ENCODE results near the gene MAST4.

Gene MAST4

DNA sequence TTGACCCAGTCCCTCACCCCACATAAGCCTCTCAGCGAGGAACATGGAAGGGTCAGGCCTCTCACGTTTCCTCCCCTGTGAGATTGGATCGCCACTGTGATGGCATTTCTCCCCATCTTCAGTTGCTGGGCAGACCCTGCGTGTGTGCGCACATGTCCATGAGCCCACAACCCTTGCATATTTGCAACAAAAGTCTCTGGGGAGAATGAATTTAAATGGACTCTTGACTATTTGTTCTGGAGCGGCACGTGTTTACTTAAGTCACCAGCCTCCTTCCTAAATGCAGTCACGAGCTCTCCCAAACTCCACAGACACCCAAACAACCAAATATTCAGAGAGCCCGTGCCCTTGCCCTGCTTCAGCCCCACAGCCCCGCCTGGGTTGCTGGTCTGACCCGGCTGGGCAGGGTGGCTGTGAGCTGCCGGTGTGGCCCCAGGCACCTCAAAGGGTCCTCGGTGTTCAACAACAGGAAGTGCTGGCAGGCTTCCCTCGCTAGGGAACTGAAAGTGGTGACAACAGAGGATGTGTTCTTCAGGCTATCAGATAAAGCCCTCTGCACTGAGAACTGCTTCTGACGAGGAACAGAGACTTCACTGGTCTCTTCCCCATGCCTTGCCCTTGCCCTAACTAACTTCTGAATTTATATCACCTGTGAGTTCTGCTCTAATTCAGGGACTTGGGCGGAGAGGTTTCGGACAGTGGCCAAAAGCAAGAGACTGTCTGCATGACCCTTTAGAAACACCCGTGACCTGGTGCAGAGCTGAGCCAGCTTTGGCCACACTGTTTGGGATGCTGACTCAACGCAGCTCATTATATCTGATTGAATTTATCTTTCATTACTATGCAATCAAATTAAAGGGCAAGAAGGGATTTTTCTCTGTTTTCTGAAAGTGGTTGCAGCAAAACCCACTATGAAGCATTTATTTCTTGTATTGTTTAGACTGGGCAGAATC lies 619.6 kb downstream of the MAST4 start:
- peak; percentile 21 for DNase-seq (ENCODE audit: low read depth)

DNA sequence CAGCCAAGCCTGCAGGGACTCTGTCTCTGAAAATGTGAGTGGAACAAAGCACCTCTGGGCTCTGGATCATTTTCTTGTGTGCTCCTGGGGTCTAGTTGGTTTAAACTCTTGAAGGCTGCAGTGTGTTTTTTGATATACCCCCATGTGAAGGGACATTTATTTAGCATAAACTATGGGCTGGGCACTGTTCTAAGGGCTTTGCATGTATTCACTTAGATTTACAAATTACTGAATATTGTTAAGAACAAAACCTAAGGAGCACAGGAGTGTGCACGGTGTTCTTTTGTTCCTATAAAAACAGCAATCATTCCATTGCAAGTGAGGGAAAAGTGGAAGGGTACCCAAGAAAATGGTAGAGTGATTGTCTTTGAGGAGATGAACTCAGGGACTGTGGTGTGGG lies 620.4 kb downstream of the MAST4 start:
- DNase-seq (ENCODE audit: low read depth) = no peak
